SKM-1 (cell line): ENCODE data around the gene METTL25.

ENCODE experiments used
- DNase-seq: peaks from one replicate; lab custom pipeline; 2025; ENCODE audit not compliant: unreplicated experiment; lab: John Stamatoyannopoulos, UW

Gene METTL25

DNA sequence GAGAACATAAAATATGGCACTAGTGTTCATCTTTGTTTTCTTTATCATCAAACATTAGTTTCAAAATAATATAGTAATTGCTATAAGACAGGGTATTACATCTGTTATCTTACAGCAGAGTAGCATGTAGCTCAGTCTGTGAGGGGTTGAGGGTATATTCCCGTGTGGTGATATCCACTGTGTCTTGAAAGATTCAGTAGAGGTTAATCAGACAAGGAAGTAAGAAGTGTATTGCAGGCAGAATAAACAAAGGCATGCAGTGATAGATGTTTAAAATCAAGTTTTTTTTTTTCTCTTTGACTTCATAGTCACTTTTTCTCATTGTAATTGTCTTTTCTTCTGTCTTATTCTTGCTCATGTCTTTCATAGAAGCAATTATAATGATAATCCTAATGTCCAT is 48.3 kb downstream of the METTL25 start:
- DNase-seq, result no peak

DNA sequence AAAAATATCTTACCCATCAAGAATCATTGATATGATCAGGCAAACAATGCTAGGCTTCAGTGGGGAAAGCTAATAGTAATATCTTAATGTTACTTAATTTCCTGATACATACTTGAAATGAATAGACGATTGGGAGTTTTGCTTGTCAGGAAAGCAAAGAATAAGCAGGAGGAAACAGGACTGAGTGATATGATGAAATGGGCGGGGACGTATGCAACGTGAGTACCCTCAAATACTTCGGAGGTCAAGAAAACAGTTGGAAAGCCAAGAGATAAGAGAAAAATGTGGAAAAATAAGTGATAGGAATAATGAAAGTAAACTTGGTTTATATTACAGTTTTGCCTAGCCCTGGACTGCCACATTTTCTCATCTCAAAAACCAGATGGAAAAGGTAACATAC is 49.2 kb downstream of the METTL25 start:
- DNase-seq, result no peak

- DNase-seq, result no peak
Measured at GRCh38 chr12:82408844-82409243, 50.5 kb downstream of the METTL25 start.

DNA sequence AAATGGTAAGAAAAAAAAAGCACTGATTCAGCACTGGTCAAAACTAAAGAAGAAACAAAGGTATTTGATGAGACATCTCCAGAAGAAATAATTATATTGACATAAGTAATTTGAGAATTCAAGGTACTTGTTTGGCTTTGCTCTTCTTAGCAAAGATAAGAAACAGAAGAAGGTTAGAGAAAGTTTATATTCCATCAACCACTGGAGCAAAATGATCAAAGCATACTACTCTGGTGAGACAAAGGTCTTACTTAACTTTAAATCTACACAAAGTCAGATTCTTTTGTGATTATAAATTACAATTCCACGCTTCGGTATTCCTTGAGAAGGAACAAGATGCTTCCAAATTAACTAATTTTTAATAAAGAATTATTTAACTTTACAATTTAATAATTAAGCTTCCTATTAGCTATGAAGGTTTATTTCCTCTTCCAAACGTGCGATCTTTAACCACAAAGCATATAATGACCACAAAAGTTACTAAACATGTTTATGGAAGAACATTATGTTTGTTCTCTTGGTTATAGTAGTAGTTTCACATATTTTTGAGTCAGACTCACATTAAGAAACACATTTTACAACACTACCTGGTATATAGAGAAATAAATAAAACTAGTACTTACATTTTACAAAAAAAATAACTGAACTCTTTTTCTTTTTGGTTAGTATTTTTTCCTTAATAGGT is 53.4 kb downstream of the METTL25 start:
- no peak for DNase-seq

DNA sequence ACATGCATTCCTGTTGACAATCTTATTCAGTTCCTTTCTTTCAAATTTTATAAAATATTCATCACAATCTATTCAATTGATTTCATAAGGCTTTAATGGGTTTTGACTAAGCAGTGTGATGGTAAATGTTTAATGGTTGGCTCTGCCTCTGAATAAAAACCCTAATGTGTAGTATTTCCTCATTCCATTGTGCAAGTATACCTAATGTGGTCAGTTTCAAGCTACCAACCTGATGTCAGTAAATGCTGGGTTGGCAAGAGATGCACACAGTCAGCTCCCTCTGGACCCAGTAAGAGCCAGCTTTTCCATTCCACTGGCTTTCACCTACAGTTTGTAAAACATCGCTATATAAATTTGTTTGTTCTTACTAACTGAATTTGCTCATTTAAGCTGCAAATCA is 53.9 kb downstream of the METTL25 start:
- DNase-seq, result no peak

DNA sequence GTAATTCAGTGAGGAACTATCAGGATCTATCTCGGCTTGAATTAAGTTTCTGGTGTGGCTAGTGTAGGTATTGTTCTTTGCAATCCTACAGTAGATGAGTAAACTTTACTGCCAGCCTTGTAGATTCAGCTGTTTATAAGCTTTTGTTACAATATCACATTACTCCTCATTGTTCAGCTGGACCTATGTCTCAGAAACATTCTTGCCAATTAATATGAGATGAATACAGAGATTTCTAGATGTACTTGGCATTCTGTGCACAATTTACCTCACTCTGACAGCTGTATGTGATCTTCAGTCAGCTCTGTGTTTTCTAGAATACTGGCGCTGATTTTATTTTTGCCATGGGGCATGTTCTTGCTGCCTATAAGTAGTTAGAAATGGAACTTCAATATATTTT is 55.7 kb downstream of the METTL25 start:
- DNase-seq, result no peak

DNA sequence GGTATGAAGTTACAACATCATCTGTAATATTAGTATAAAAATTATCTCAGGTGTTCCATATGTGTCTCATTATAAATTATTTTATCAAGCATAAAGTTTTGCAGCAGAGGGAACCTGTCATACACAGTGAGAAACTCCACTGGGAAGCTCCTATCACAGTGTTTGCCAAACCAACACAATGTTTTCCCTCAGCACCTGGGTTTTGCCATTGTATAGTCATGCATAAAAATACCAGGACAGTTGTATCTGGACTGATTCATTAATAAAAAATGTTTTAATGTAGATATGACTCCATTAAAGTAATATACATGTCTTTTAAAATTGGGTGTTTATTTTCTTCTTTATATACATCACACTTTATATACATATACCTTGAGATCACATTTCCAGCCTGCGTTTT is 56.6 kb downstream of the METTL25 start:
- DNase-seq, result no peak

GRCh38 chr12:82415402-82415801 is 57.1 kb downstream of the METTL25 start:
- no peak for DNase-seq

- no peak for DNase-seq
Measured at GRCh38 chr12:82425241-82425640, 66.9 kb downstream of the METTL25 start.

DNA sequence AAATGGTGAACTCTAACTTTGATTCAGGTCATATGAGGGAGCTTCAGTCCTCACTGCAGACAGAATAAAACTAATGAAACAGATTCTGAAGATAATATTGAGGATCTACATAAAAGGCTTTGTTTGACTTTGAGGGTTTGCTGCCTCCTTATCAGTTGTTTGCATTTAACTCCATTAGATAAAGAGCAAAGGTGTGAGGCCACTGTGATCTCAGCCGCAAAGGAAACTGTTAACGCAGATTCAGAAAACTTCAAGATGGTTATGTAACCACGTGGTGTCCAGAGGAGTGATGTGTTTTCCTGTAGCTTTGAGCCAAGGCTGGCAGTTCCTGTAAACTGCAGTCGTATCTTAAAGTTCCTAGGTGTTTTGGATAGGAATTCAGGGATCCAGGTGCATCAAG is 67.8 kb downstream of the METTL25 start:
- DNase-seq, result no peak

- no peak for DNase-seq
Measured at GRCh38 chr12:82426586-82426985, 68.3 kb downstream of the METTL25 start.

- no peak for DNase-seq
Measured at GRCh38 chr12:82430541-82431145, 72.3 kb downstream of the METTL25 start.

- no peak for DNase-seq
Measured at GRCh38 chr12:82434392-82434911, 76.1 kb downstream of the METTL25 start.

GRCh38 chr12:82436354-82436753 is 78.0 kb downstream of the METTL25 start:
- no peak for DNase-seq

DNA sequence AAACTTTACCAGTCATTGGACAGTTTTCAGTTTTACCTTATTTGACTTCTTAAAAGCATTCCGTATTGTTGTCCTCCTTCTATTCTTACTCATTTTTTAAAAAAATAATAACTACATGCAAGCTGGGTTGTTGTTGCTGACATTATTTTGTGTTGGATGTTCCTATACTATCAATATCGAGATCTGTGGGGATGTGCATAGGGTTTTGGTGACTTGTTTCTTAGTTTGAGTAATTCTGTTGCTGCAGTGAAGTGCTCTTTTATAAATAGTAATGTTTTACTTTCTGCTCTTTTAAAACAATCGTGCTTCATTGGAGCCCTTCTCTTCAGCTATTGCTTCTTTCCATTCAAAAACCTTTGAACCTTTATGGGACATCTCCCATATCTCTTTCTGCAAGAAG is 79.4 kb downstream of the METTL25 start:
- DNase-seq, result no peak

DNA sequence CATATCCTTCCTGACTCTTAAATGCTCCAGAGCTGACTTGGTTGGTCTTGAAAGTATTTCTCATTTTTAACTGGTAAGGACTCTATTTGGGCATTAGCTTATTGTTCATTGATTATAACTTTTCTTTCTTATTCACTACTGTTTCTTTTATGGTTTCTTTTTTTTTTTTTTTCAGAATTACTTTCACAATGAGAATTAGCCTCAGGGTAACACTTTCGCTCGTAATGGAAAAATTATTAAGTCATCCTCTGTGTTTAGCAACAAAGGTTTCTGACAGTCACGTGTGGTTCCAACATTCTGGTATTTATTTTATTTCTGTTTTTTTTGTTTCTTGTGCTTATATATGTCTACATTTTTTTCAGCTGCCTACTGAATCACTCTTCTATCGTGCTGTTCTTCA is 80.0 kb downstream of the METTL25 start:
- no peak for DNase-seq

- DNase-seq, result no peak
Measured at GRCh38 chr12:82440885-82441284, 82.6 kb downstream of the METTL25 start.

GRCh38 chr12:82448911-82449578 is 90.7 kb downstream of the METTL25 start:
- DNase-seq, result no peak

DNA sequence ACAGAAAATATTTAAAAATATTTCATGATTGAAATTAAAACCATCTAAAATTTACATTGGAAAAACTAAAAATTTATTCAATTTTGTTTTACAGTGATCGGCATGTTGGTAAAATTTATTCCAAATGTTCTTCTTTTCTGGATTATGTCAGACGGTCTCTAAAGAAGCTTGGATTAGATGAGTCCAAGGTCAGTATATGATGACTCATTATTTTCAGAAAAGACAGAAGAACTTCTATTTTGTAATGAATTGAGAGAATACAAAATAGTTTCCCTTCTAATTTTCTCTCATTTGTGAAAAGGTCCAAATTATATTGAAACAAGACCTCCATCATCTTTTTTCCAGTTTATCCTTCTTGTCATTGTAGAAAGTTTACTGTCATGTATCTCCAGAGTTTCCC is 98.3 kb downstream of the METTL25 start:
- DNase-seq, result no peak

GRCh38 chr12:82458101-82458500 is 99.8 kb downstream of the METTL25 start:
- no peak for DNase-seq

DNA sequence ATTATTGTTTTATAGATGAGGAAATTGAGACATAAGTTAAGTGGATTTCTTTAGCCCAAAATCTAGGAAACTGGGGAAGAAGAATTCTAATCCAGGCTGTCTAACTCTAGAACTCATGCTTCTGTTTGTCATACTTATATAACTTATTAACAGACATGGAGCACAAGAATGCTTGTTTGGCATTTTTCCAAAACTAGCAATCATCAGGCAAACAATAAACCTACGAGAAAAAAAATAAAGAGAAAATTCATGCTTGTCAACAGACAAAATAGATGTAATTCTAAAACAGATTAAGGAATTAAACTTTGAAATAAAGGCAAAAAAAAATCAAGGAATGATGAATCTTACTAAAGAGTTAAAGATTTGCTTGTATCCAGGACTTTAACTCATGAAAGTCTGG is 103.1 kb downstream of the METTL25 start:
- DNase-seq, result no peak

- no peak for DNase-seq
Measured at GRCh38 chr12:82461836-82462235, 103.5 kb downstream of the METTL25 start.
